SW 1271 (cell line): ENCODE results near the gene DUSP7.

ENCODE experiments used
- DNase-seq, 2 experiments: peaks; one replicate each; lab custom pipeline; 2025; lab: John Stamatoyannopoulos, UW

Gene DUSP7

DNA sequence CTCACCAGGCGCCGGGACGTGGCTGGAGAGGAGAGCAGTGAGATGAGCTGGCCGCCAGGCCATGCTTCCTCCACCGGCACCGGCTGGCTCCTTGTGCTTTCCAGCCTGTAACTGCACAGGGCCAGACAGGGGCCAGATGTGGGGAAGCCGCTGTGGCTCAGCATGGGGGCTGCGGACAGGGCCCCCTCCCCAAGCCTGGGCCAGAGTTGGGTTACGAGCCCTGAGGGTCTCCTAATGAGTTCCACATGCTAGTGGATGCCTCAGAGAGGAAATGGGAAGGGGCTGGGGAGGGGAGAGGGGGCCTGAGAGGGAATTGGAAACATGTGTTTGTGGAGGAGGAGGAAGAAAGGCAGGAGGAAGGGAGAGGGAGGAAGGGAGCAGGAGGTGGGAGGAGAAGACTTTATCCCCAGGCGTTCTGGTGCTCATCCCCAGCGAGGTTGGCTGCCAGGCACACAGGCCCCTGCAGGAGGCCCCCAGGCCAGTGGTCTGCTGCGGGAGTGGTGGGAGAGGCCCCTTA, 11.7 kb upstream of the DUSP7 start:
- no peak for DNase-seq

- no peak for DNase-seq
Measured at GRCh38 chr3:52067526-52067925, 11.2 kb upstream of the DUSP7 start.

- DNase-seq, result no peak
Measured at GRCh38 chr3:52067046-52067445, 10.7 kb upstream of the DUSP7 start.

GRCh38 chr3:52065264-52065756, 8.9 kb upstream of the DUSP7 start:
- no peak for DNase-seq

DNA sequence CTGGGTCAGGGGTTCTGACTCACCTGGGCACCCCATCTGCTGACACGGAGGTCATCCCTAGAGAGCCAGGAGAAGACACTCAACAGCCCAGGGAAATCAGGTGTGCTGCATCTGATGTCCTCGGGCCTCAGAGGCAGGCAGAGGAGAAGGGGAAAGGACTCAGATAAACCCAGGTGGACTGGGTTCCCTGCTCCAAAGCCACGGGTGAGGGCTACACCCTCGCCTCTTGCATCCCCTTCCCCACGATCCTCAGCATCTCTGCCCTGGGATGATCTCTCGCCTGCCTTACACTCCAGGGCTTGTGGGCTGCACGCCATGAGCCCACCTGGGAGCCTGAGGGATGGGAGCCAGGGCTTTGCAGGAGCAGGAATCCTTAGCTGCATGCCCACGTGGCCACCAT, 8.2 kb upstream of the DUSP7 start:
- DNase-seq, result no peak

- DNase-seq, result no peak
Measured at GRCh38 chr3:52063026-52063723, 6.8 kb upstream of the DUSP7 start.

DNA sequence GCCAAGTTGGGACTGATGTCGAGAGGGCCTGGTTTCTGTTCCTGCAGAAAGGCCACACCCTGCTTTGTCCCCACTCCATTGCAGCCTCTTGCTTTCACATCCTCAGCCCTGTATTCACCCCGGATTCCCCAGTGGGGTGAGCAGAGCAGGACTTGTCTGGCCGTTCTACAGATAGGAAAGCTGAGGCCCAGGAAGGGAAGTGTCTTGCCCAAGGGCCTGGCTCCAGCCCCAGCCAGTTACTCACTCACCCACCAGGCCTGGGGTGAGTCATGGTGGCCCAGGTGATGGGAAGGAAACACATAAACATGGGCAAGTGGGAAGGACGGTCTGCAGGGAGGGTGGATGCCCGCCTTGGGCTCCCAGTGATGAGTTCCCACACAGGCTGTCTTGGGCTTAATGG, 6.1 kb upstream of the DUSP7 start:
- DNase-seq, result peak; percentile 8 to 30

DNA sequence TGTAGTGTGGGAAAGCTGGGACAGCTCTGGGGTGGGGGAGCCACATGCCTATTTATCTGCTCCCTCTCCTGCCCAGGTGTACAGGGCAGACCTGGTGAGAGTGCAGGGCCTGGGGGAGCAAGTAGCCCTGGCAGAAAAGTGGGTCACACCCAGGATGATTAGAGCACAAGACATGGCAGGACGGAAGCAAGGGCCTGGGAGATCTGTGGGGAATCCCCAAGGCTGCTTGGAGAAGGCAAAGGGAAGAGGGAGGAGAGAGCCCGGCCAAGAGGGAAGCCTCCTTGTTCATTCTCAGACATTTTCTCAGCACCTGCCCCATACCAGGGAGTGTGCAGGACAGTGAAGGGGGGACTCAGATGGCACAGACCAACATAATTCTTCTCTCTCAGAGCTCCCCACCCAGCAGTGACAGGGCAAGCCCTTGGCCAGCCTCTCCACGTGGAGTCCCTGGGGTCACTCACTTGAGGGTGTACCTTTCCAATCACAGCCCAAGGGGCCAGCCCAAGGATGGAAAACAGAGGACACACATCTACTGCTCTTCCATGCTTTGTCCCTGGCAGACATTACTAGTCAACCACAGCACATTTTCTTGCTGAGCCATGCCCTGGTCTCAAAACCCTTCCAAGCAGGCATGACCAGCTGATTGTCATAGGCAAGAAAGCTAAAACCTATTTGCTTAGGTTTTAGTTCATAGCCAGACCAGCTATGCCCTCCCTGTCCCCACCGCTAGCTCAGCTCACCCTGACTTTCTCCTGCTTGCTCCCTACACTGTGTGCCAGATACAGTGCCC, 4.9 kb upstream of the DUSP7 start:
- no peak for DNase-seq

DNA sequence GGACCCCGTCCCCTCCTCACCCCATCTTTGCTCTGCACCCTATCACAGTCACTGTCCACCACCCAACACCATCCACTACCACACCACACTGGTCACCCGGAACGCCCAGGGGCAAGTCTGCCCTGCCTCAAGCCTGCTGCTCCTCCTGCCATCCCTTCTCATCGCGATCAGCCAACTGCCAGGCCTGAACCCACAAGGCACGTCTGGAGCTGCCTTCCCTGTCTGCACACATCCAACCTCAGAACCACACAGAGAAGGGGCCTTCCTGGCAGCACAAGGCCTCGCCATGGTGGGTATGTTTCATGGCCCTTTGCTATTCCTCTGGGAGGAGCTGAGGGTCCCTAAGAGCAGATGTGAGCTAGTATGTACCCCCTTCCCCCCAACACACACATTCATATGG, 3.4 kb upstream of the DUSP7 start:
- DNase-seq, result no peak

GRCh38 chr3:52057812-52058495, 1.6 kb upstream of the DUSP7 start:
- no peak for DNase-seq

DNA sequence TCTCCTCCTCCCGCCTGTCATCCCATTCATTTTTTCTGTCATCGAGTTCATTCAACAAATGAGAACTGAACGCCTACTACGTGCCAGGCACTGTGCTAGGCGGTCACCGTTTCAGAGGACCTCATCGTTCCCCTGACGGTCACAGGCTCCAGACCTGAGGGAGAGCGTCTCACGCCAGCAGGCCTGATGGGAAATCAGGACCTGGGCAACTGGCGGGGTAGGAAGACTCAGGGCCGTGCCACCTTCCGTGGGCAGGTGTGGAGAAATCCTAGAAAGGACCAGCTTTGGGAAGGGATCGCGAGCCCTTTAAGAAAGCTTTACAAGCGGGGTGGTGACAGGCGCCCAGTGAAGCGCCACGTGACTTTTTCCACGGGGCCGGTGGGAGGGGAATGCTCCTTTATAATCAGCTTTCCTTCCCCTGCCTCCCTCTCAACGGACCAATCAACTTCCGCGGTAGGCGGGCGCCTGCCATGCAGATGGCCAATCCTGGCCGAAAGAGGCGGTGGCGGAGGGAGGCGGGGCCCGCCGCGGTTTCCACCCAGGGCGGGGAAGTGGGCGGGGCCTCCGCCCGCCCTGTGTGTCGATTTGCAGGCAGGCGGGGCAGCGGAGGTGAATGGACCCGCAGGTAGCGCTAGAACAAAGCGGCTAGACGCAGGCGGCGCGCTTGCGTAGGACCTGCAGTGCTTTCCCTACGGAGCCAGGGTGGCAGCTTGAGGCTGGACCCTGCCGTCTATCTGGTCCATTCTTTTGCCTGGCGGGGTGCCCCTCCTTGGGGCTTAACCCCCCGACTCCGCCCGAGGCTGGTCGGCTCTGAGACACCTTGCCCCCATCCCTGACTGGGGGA, 819 bp upstream of the DUSP7 start:
- DNase-seq, result peak; percentile 89 to 96

- DNase-seq, result peak in 1 of 2 experiments; percentile 11
Measured at GRCh38 chr3:52055537-52056351, 627 bp downstream of the DUSP7 start.

- DNase-seq, result no peak
Measured at GRCh38 chr3:52054661-52055511, 1.5 kb downstream of the DUSP7 start.

- DNase-seq, result peak in 1 of 2 experiments; percentile 13
Measured at GRCh38 chr3:52053307-52054304, 2.8 kb downstream of the DUSP7 start.

- peak; percentile 45 to 74 for DNase-seq
Measured at GRCh38 chr3:52052831-52053306, 3.5 kb downstream of the DUSP7 start.

DNA sequence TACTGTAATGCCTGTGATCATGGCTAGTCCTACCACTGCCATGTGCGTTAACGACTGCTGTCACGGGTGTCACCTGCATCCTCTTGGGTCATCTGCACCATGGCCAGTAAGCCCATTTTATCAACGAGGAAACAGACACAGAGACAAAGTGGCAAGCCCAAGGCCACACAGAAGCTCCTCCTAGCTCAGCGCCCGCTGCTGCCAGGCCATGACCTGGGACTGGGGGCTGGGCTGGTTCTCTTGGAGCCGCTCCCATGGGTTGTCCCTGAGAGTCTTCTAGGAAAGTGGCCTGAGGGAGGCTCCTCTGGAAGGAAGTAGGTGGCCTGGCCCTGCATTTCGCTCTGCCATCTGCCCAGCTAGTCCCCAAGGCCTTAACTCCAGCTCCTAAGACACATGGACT, 4.9 kb downstream of the DUSP7 start:
- DNase-seq, result no peak

GRCh38 chr3:52050571-52050970, 5.8 kb downstream of the DUSP7 start:
- no peak for DNase-seq

DNA sequence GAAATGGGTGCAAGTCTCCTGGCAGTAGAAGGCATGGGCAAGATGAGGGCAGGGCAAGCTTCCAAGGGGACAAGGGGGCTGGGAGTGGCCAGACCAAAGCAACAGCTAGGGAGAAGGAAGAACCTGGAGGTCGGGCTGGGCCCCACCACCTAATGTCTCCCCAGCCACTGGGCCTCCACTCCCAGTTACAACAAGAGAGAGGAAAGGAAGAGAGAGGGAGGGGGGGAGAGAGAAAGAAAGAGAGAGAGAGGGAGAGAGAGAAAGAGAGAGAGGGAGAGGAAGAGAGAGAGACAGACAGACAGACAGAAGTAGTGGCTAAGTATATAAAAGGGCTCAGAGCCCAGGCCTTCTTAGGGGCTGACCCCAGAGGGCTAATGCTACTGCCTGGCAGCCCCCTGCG, 6.9 kb downstream of the DUSP7 start:
- DNase-seq, result no peak
